Endothelial cell of umbilical vein (primary cell): ENCODE results near the gene ADIPOR2. TPM values are rescaled to one million over a fixed set of nuclear protein-coding genes. Genes with fewer than 3 reads are reported as not detected.

ENCODE experiments used
- BruUV-seq: library from RNA; stranded (reverse); fragments of 400-500 nt; replicated peaks from 2 replicates; lab custom pipeline; 2021; lab: Mats Ljungman, UMichigan
- CTCF ChIA-PET: fragments of 300-600, 350-600 bp; sonication (Branson Sonifier 250); formaldehyde crosslinking; loops from one replicate; lab custom pipeline; 2021; ENCODE audit warnings: antibody characterized with exemption, inconsistent platforms; lab: Charles Lee
- POLR2A ChIA-PET: fragments of 300-600, 350-600 bp; sonication (Branson Sonifier 250); formaldehyde crosslinking; loops from one replicate; lab custom pipeline; 2021; ENCODE audit warnings: antibody characterized with exemption, inconsistent platforms; lab: Charles Lee
- DNase-seq: peaks from one replicate; pipeline ENCODE4 v3.0.0-alpha.2; 2011; ENCODE audit warnings: low read depth, low spot score
- FAIRE-seq: peaks from 2 replicates; lab custom pipeline; 2011; peaks lifted over from hg19 to GRCh38; lab: Jason Lieb, UNC
- H2AFZ ChIP-seq: 2 replicates; pipeline ENCODE4 v1.6.0; 2012; ENCODE audit warnings: low read depth, low read length, control low read depth, inconsistent platforms
- H3K27ac ChIP-seq: 2 replicates; pipeline ENCODE4 v1.5.1; 2011; ENCODE audit warnings: low read depth, mild to moderate bottlenecking, control low read depth, low read length, moderate library complexity; ENCODE audit not compliant: insufficient read depth
- H3K27me3 ChIP-seq, 2 experiments: 2 replicates each; pipeline versions ENCODE4 v1.6.0 to v1.6.1; 2011; ENCODE audit warnings: low read length in 2 of 2, mixed read lengths in 1 of 2; ENCODE audit not compliant: control insufficient read depth in 2 of 2, insufficient read depth in 2 of 2
- H3K36me3 ChIP-seq, 2 experiments: 2 replicates in 1 of 2; 3 replicates in 1 of 2; pipeline ENCODE4 v1.5.1; 2011; ENCODE audit warnings: low read length in 2 of 2, mild to moderate bottlenecking in 1 of 2, moderate library complexity in 1 of 2; ENCODE audit not compliant: control insufficient read depth in 2 of 2, insufficient read depth in 2 of 2; ENCODE audit errors: extremely low read depth in 1 of 2
- H3K4me1 ChIP-seq: 3 replicates; pipeline ENCODE4 v1.5.1; 2011; ENCODE audit warnings: mild to moderate bottlenecking, low read length; ENCODE audit not compliant: control insufficient read depth, insufficient read depth; ENCODE audit errors: extremely low read depth
- H3K4me2 ChIP-seq: 2 replicates; pipeline ENCODE4 v1.6.1; 2011; ENCODE audit warnings: low read length, control low read depth, mixed read lengths; ENCODE audit not compliant: insufficient read depth
- H3K4me3 ChIP-seq, 3 experiments: fragments of 200-600 bp in 1 of 3; sonication (generic), shearing (Covaris generic) in 1 of 3; replicated peaks in 1 of 3; 2 replicates each; pipeline ENCODE4 v1.5.1; 2011 to 2016; ENCODE audit warnings: control low read depth in 3 of 3, low read length in 3 of 3, mild to moderate bottlenecking in 2 of 3, inconsistent platforms in 1 of 3, low read depth in 1 of 3, moderate library complexity in 1 of 3; ENCODE audit not compliant: insufficient read depth in 1 of 3
- H3K79me2 ChIP-seq: 2 replicates; pipeline ENCODE4 v1.6.0; 2012; ENCODE audit warnings: low read length, inconsistent platforms; ENCODE audit not compliant: control insufficient read depth, insufficient read depth
- H3K9ac ChIP-seq: replicated peaks from 2 replicates; pipeline ENCODE3; 2011; ENCODE audit warnings: low read length, control low read depth; ENCODE audit not compliant: insufficient read depth; ENCODE audit errors: extremely low read depth
- H3K9me1 ChIP-seq: replicated peaks from 3 replicates; pipeline ENCODE4 v1.6.0; 2011; ENCODE audit warnings: mild to moderate bottlenecking, low read length; ENCODE audit not compliant: control insufficient read depth, insufficient read depth; ENCODE audit errors: extremely low read depth
- H3K9me3 ChIP-seq: replicated peaks from 2 replicates; pipeline ENCODE4 v1.5.1; 2012; ENCODE audit warnings: low read length, inconsistent platforms; ENCODE audit not compliant: control insufficient read depth, insufficient read depth
- H4K20me1 ChIP-seq: replicated peaks from 2 replicates; pipeline ENCODE3; 2011; ENCODE audit warnings: mild to moderate bottlenecking, low read length; ENCODE audit not compliant: control insufficient read depth, insufficient read depth; ENCODE audit errors: extremely low read depth
- CTCF ChIP-seq, 2 donors: IDR thresholded peaks; 1 replicate in 1 of 2; 2 replicates in 1 of 2; pipeline ENCODE4 v1.5.1; 2011; ENCODE audit warnings: low read length in 2 of 2, mild to moderate bottlenecking in 2 of 2, moderate library complexity in 2 of 2, control low read depth in 1 of 2, inconsistent platforms in 1 of 2, low read depth in 1 of 2; ENCODE audit not compliant: insufficient read depth in 1 of 2; ENCODE audit errors: extremely low read depth in 1 of 2
- EZH2 ChIP-seq: IDR thresholded peaks from 2 replicates; pipeline ENCODE4 v1.6.1; 2012; ENCODE audit warnings: borderline replicate concordance, low read depth, mild to moderate bottlenecking, moderate library complexity, low read length, inconsistent platforms; ENCODE audit not compliant: severe bottlenecking
- FOS ChIP-seq: IDR thresholded peaks from 2 replicates; pipeline ENCODE4 v1.6.1; 2011; ENCODE audit warnings: mild to moderate bottlenecking, low read length, moderate library complexity, borderline replicate concordance; ENCODE audit not compliant: insufficient read depth
- GATA2 ChIP-seq: IDR thresholded peaks from 2 replicates; pipeline ENCODE4 v1.7.0; 2011; ENCODE audit warnings: low read depth, mild to moderate bottlenecking, moderate library complexity, mixed read lengths, low read length; ENCODE audit not compliant: insufficient read length, insufficient read depth
- JUN ChIP-seq: IDR thresholded peaks from 2 replicates; pipeline ENCODE4 v1.6.1; 2011; ENCODE audit warnings: borderline replicate concordance, low read depth; ENCODE audit not compliant: insufficient read length, insufficient read depth
- MAX ChIP-seq: IDR thresholded peaks from 2 replicates; pipeline ENCODE4 v1.6.1; 2011; ENCODE audit not compliant: insufficient read depth, insufficient read length
- MYC ChIP-seq: IDR thresholded peaks from one replicate; pipeline ENCODE4 v1.6.1; 2011; ENCODE audit warnings: mild to moderate bottlenecking, low read depth, low read length
- POLR2A ChIP-seq: IDR thresholded peaks from 2 replicates; pipeline ENCODE4 v1.6.1; 2012; ENCODE audit warnings: low read depth, mild to moderate bottlenecking, control low read depth, low read length
- POLR2AphosphoS5 ChIP-seq: IDR thresholded peaks from 2 replicates; pipeline ENCODE4 v1.6.1; 2012; ENCODE audit warnings: low read depth, mild to moderate bottlenecking, control low read depth, low read length, moderate library complexity; ENCODE audit not compliant: insufficient read depth
- dilution Hi-C: fragments of 300-500 bp; cut with MboI; formaldehyde crosslinking; loops from one replicate; pipeline ENCODE4 v1.15.0; 2019; ENCODE audit warnings: low sequenced_read_pairs; ENCODE audit not compliant: extremely low pct_ligation_motif_present
- intact Hi-C: fragments of 100-400 bp; cut with micrococcal nuclease; formaldehyde crosslinking; loops from one replicate; pipeline ENCODE4 v1.10.0; 2022
- polyA plus RNA-seq, 4 experiments: library from polyadenylated mRNA; depleted of rRNA in 3 of 4; stranded (reverse) in 3 of 4; unstranded in 1 of 4; fragments of >200 nt; gene quantifications; 2 replicates each; pipeline versions ENCODE4 v1.2.1 to v1.2.3, GENCODE V29; 2011 to 2012; ENCODE audit warnings: missing spikeins in 1 of 4
- total RNA-seq: library from RNA; stranded (reverse); gene quantifications from 2 replicates; pipeline ENCODE4 v1.2.3, GENCODE V29; 2021

The ADIPOR2 gene
- total and polyA plus RNA-seq, 2 donors (not counting 3 experiments of a cell fraction or from before 2014, with no cell fraction given) = 22.5 to 57.3 TPM

- ChIA-PET CTCF (no interaction called here), POLR2A (no interaction called here)
- Histone ChIP-seq H3K9ac (no peak overlapping the region), H3K4me1 (no peaks in the 10 kb centered on the region), H3K9me3 (no peaks in the 10 kb centered on the region), H3K27ac (no peak overlapping the region), H3K9me1 (no peaks in the 10 kb centered on the region), H2AFZ (no peak overlapping the region), H3K27me3 (no peaks in the 10 kb centered on the region), H3K4me2 (no peak overlapping the region), H4K20me1 (no peaks in the 10 kb centered on the region), H3K79me2 (peaks cover 48% of the 10 kb centered on the region), H3K4me3 (no peak overlapping the region), H3K36me3 (no peaks in the 10 kb centered on the region)
- intact Hi-C loops = no loop called here
- TF ChIP-seq CTCF (IDR thresholded peaks at IDR 0.05; ENCODE audit: extremely low read depth in 1 of 2, insufficient read depth in 1 of 2, low read depth in 1 of 2, low read length in 2 of 2) (no peak), MYC (no peak), FOS (no peak), POLR2AphosphoS5 (no peak), POLR2A (no peak), MAX (no peak), JUN (no peak), GATA2 (no peak), EZH2 (no peak)
- no peak for DNase-seq
- no TSS peak for BruUV-seq
- no peak for FAIRE-seq
- dilution Hi-C loops = no loop called here
Observed at GRCh38 chr12:1726753-1727152, 35.9 kb downstream of the ADIPOR2 start.
